Subcutaneous adipose tissue (tissue), 4 donors: ENCODE measurements around the gene GCAT. TPM values are rescaled to one million over a fixed set of nuclear protein-coding genes. Genes with fewer than 3 reads are reported as not detected.

Source experiments
- total RNA-seq, 4 donors: library from RNA; depleted of rRNA; stranded (reverse); fragments of >200 nt; gene quantifications; one replicate each; pipeline ENCODE4 v1.1.0, GENCODE V29; 2016
- TF ChIP-seq, protein P1 (sequence below): fragments of 450-650 bp; IDR thresholded peaks from one replicate; pipeline ENCODE4 v1.5.1; 2016; ENCODE audit warnings: low read depth, mild to moderate bottlenecking, control low read depth, antibody characterized with exemption, moderate library complexity

Gene GCAT
- total RNA-seq, 4 donors from 2014 or later = 5.9 to 27.1 (median 9.8) TPM

DNA sequence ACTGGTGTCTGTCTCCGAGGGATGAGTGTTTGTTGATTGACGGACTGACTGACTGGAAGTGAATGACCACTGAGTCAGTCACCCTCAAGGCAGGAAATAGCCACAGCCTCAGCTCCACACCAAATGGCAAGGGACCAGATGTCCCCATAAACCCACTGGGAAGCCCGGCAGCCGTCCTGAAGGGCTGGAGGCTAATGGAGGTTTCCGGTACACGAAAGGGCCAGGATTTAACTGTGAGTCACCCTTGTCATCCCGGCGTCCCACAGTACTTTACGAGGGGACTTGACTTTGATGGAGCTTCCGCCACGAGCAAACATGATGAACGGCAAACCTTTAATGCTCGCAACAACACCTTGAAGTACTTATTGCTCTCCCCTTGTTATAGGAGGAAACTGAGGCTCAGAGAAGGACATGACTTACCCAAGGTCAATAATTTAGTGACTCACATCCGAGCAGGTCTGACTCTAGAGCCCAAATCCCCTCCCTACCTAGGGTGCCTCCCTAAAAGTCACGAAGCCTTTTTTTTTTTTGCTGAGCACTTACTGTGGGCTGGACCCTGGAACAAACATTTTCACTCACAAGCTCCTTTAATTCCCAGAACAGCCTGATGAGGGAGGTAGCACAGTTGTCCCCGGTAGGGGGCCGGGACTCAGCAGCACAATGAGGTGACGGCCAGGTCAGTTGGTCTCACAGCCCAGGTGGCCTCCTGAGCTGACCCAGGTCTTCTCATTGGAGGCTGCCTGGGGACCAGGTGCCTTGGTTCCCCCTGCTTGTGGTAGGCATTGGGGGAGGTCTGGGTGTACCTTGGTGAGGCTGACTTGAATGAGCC lies 25.2 kb upstream of the GCAT start:
- TF ChIP-seq, protein P1, sequence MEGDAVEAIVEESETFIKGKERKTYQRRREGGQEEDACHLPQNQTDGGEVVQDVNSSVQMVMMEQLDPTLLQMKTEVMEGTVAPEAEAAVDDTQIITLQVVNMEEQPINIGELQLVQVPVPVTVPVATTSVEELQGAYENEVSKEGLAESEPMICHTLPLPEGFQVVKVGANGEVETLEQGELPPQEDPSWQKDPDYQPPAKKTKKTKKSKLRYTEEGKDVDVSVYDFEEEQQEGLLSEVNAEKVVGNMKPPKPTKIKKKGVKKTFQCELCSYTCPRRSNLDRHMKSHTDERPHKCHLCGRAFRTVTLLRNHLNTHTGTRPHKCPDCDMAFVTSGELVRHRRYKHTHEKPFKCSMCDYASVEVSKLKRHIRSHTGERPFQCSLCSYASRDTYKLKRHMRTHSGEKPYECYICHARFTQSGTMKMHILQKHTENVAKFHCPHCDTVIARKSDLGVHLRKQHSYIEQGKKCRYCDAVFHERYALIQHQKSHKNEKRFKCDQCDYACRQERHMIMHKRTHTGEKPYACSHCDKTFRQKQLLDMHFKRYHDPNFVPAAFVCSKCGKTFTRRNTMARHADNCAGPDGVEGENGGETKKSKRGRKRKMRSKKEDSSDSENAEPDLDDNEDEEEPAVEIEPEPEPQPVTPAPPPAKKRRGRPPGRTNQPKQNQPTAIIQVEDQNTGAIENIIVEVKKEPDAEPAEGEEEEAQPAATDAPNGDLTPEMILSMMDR = no peak

DNA sequence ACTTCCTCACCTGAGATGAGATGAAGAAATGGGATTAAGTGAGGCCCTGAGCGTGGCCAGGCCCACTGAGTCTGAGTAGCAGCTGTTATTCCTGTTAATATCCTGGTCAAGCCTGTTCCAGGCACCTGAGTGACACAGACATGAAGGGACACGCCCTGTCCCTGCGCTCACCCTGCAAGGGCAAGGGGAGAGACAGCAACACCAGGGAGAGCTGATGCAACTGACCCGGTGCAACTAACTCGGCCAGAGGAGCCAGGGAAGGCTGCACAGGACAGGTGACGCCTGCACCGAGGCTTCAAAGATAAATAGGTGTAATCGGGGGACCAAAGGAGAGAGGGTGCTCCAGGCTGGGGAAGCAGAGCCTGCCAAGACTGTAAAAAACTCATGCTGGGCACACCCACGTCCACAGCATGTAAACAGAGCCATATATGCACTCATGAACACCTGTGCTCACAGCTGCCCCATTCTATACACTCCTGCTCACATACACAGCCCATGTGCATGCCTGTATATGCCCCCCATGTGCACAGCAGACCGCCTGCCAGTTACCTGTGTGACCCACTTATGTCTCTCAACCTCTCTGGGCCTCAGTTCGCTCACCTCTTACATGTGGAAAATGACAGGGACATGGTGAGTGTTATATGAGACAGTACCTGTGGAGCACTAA lies 22.8 kb upstream of the GCAT start:
- TF ChIP-seq, protein P1 = no peak

DNA sequence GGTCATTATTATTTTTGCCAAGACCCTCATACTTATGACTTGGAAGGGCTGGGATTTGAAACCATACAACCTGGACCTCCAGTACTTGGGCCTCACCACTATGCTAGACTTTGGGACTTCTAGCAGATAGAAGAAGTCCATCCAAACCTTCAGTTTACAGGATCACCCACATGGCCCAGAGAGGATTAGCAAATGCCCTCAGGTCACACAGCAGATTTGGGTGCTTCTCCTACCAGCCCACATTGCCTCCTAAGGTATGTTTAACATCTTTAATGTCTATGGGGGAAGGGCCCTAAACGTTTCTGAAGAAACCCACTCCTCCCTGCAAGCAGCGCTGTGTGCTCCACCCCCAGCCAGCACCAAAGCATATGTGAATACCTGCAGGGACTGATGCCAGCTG lies 17.5 kb upstream of the GCAT start:
- TF ChIP-seq, protein P1 = no peak

DNA sequence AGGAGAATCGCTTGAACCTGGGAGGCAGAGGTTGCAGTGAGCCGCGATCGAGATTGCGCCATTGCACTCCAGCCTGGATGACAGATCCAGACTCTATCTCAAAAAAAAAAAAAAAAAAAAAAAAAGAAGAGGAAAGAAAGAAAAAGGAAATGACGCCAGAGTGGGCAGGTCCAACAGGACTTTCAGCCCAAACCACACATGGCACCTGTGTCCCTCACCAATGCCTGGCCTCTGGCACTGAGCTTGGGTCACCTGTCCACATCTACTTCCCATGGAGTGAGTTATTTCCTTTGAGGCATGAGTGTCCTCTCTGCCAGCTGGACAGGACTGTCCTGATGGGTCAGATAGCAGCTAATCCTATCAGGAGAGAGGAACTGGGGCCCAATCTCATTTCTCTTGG lies 15.2 kb upstream of the GCAT start:
- TF ChIP-seq, protein P1 = no peak

DNA sequence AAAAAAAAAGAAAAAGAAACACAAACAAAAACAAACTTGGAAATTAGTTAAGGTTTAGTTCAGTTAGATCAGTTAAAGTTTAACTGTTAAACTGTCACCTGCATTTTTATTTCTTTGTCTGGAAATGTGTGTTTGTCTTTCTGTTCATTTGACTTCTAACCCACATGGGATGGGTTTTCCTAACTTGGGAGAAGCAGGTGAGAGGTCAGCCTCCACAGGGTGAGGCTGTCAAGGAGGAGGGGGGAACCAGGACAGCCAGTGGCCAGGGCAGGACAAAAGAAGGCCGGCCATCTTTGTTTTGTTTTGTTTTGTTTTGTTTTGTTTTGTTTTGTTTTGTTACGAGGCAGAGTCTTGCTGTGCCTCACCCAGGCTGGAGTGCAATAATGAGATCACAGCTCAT lies 13.4 kb upstream of the GCAT start:
- TF ChIP-seq, protein P1 = no peak

DNA sequence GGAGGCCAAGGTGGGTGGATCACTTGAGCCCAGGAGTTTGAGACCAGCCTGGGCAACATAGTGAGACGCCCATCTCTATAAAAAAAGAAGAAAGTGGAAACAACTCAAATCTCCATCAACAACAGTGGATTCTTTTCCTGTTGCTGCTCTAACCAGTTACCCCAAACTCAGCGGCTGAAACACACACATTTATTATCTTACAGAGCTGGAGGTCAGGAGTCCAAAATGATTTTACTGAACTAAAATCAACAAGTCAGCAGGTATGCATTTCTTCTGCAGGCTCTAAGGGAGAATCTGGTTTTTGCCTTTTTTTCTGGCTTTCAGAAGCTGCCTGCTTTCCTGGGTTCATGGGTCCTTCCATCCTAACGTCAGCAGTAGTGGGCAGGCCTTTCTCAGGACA lies 11.7 kb upstream of the GCAT start:
- TF ChIP-seq, protein P1 = no peak

DNA sequence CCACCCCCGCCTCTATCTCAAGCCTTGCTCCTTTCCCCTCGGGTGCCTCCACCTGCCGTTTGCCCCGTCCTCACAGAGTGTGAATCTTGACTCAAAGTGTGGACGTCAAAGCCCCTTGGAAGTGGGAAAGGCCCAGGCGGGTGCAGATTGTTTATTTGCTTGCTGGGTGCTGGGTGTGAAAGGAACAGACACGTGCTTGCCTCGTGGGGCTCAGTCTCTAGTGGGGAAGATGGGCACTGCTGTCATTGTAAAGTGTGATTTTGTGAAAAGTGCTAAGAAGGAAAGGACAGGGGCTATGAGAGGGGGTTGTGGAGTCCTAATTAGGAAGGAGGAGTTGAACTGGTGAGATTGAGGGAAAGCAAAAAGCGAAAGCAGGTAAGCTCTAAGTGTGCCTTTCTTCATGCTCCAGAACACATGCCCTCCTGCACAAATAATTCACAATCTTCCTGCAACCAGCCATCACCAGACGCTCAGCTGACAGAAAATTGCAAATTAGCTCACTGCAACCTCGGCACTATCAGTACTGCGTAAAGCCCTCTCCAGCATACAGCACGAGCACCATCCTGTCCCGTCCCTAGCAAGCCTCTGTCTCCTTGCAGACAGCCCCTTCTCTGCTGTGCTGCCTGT lies 9.7 kb upstream of the GCAT start:
- TF ChIP-seq, protein P1 = no peak
